HG03039 (cell line): Measurements from ENCODE around the gene ANKRD34C.

ENCODE experiments used
- ATAC-seq: cut with Tn5 transposase; IDR thresholded peaks from one replicate; pipeline ENCODE4 v1.9.1; 2021; ENCODE audit warnings: mild to moderate bottlenecking, moderate library complexity; ENCODE audit not compliant: unreplicated experiment

The ANKRD34C gene

DNA sequence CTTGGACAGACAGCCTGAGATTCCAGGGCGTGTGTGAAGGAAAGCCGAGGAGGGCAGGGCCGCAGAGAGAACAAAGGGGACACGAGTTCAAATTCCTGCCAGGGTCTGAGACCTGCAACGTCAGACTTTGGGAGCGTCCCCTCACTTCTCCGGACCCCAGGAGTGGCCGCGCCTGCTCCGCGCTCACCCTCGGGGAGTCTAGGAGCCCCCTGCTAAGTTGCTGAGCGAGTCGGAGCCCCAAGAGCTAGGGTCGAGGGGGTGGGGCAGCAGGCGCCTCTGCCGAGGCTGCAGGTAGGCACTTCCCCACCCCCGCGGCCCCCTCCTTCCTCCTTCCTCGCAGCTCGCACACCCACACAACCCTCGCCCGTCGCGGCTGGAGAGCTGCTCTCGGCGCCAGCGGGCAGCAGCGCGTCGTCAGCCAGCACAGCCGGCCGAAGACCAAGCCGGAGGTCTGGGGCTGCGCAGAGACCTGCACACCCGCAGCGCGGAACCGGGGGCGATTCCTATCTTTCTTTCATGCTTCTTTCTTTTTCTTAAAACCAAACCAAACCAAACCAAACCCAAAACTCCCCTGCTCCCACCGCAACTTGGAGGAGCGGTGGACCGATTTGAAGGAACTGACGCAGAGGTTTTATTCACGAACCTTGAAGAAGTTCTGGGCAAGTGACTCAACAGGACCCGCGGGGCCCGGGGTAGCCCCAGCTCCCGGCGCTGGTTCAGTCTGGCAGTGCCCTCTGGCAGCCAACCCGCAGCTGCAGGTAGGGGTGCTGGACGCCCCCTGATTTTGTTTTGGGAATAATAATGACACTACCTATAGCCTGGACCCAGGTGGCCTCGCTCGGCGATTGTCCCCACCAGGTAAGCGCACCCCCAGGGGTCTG lies at the start of gene ANKRD34C:
Gene ANKRD34C (plus strand): TSS at position 352 of the 881 bp plus-strand sequence. CDS start 10,563 bp downstream, outside the sequence.
- no peak for ATAC-seq

DNA sequence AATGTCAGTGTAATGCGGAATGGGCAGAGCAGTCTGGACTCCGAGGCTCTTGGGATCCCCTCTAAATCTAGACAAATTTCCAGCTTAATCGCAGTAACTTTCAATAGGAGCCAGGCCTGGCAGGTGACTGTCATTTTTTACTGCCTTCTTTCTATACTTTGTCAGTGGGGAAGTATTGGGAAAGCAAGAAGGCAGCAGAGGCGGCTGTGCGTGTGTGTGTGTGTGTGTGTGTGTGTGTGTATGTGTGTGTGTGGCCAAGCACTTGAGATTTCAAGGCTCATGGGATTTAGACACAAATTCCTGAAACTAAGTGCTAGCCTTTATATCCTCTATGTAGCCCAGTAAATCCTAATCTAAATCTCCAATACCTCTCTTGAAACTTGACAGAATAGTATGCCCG lies 49.3 kb upstream of the ANKRD34C start:
- ATAC-seq = no peak

DNA sequence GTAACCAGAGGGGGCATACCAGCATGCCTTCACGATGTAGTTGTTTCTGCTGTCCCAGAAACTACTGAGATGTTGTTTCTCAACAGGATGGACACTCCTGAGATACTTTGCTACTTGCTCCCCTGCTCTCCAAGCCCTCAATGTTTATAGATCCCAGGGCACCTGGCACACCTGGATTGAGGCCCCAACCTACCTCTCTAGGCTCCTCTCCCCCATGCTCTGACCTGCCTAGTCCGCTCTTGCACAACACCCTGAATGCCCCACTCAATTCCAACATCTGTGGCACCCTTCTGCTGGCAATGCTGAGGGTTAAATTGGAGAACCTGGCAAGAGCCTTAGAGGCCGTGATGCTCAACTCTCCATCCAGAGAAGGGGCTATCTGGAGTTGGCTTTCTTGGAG lies 42.5 kb upstream of the ANKRD34C start:
- ATAC-seq = no peak

DNA sequence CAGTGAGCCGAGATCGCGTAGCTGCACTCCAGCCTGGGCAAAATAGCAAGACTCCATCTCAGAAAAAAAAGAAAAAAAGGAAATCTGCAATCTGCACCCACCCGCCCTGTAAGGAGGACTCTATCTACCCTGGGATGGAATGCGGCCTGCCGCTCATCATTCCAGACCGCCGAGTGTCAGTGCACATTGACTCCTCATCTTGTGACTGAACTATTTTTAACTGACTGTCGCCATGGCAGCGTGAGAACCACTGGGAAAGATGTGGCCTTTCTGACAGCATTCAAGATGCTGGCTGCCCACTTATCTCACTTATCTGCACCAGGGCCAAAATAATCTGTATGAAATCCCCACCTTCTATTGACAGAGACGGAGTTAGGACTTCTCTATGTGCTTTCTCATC lies 38.8 kb upstream of the ANKRD34C start:
- ATAC-seq = no peak

DNA sequence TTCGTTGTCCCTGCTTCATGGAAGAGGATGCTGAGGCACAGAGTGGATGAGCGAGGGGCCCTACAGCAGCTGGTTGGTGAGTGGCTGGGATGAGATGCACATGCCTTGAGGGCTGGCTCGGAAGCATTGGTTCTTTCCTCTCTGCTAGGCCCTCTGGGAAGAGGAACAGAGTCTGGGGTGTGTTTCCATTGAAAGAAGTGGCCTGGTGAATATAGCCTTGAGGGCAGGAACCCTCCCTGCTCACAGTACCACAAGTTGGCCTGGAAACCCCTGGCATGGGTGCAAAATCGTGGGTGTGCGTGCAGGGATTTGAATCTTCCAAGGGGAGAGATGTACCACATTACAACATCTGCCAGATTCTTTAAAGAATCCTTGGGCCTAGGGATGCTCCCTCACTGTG lies 37.6 kb upstream of the ANKRD34C start:
- no peak for ATAC-seq

DNA sequence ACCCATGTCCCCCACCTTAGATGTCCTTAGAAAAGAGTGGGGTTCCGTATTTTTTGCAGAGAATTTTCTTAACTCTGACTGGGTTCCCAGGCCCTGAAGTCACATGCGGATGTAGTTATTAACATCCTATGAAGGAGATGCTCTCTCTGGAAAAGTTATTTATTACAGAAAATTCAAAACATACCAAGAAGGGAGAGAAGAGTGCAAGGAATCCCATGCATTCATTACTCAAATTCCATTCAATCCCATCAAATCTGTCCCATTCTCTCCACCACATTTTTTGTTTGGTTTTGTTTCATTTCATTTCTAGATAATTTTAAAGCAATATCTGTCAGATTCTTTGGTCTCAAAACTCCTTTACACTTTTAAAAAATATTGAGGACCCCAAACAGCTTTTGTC lies 34.3 kb upstream of the ANKRD34C start:
- no peak for ATAC-seq

DNA sequence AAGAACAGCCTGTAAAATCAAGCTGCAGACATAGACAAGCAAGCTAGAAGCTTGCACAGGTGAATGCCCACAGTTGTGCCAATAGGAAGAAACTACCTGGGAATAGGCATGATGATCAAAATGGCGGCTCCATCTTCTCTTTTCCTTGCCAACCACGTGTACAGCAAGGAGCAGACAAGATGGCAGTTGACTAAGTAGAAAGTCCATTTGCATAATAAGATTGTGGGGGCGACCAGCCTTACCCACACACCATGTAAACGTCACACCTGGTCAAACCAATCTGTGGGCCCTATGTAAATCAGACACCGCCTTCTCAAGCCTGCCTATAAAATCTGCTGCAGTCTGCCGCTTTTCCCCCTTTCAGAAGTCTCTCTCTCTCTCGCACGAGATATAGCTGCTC lies 25.1 kb upstream of the ANKRD34C start:
- ATAC-seq = no peak

DNA sequence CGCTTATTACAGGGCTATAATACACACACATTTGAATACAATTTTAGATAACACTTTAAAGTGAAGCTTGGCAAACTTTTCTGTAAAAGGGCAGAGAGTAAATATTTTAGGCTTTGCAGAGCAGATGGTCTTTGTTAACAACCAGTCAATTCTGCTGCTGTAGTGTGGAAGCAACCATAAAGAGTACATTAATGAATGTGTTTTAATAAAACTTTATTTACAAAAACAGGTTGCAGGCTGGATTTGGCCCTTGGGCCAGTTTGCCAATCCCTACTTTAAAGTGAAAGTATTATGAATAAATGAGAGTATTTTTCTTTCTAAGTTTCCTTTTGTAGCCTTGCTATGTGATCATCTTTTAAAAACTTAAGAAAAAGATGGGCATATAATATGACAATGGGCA lies 20.7 kb upstream of the ANKRD34C start:
- no peak for ATAC-seq

DNA sequence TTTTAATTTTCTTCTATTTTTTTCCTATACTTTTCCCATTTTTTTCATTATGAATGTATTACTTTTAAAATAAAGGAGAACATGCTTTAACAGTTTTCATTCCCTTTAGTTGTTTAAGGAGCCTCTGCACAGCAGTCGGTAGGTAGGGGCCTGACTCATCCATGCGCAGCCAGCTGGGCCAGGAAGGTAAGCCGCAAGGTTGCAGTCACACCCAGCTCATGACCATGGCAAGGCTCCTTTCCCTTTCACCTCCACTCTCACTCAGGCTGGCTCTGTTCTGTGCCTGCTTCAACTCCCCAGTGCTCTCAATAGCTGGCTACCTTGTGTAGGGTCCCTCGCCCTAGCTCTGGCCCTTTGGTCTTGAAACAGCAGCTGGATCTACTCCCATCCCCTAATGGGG lies 17.4 kb upstream of the ANKRD34C start:
- ATAC-seq = no peak

DNA sequence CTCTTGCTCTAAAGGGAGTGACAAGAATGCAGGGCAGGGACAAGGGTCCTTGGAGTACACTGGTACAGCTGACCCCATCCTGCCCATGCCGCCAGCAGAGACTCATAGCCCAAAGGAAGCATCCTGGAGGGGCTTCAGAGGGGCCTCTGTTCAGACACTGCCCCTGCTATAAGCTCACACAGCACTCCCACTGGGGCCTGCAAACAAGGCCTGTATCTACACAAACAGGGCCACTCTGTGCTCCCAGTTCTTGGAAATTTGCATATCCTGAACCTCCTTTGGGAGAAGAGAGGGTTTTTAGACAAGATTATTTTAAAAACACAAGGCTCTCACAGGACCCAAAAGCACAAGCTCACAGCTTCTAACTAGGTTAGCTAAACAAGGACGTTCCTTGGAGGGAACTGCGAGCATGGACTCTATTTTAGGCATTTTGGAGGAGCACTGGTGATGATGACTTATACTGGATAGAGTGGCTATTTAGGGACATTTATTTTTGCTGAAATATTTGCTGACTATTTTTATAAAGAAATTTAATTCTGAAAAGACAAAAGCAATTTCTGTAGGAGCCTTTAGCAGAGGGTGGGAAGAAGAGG lies 16.4 kb upstream of the ANKRD34C start:
- no peak for ATAC-seq

DNA sequence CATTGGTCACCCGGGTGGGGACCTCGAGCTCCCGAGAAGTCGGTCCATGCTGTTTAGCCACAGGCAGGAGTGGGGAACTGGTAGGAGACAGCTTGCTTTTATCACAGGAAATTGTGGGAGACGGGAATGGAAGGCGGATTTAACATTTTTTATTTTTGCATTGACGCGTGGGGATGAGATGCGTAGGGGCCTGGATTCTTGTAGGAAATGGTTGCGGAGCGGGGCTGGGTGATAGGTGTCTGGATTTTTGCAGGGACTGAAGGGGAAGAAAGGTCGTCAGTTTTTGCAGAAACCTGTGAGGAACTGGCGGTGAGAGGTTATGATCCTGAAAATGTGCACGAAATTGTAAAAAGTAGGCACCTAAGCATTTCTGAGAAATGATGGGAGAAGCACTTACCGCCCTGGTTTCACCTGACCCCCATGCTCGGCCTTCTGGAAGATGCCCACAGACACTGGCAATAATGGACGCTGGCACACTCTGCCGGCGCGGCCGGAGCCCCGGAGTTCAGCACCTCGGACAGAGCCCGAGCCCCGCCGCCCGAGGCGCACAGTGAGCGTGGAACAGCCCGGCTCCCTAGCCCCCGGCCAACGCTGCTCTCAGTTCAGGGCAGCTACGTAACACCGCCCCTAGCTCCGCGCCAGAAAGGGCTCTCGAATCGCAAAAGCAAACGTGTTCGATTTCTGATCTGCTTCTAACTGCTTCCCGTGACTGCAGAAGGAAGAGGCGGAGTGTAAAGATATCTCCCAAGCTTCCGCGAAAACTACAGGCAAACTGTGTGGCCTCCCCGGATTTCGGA lies 928 bp downstream of the ANKRD34C start:
- no peak for ATAC-seq

DNA sequence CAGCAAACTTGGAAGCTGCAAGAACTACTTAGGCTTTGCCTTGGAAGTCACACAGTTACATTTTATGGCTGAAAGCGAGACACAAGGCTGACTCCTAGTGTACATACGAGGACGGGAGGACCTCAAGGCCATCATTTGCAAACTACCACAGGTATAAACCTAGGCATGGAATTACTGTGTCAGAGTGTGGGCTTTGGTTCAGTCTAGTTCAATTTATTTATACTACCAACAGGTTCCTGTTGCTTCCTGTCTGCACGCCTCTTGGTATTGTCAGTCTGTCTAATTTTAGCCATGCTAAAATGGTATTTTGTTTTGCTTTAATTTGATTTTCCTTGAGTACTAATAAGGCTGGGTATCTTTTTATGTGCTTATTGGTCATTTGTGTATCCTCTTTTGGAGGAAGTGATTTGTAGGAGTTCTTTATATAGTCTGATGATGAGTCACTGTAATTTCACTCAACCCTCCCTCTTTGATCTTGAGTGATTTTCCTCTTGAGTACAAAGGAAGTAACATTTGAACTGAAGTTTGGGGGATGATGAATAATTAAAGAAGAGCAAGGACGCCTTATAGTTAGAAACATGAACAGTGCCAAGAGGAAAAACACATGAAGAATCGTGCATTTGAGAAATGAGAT lies 8.2 kb downstream of the ANKRD34C start:
- ATAC-seq = no peak

DNA sequence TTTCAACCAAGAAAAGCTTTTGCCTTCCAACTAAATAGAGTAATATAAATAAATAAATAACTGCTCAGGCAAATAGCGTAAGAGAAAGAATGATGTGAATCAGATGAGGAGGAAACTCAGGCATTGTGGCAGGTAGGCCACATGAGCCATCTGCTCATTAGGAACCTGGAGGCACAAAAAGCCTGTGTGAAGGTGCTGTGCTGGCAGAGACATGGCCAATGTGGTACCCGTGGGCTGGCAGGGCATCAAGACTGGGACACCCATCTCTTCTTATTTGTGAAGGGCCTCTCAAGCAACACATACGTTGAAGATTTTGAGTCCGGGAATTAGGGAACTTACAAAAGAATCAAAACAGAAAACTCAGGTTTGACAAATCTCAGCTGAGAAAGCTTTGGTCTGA lies 9.5 kb downstream of the ANKRD34C start:
- no peak for ATAC-seq

DNA sequence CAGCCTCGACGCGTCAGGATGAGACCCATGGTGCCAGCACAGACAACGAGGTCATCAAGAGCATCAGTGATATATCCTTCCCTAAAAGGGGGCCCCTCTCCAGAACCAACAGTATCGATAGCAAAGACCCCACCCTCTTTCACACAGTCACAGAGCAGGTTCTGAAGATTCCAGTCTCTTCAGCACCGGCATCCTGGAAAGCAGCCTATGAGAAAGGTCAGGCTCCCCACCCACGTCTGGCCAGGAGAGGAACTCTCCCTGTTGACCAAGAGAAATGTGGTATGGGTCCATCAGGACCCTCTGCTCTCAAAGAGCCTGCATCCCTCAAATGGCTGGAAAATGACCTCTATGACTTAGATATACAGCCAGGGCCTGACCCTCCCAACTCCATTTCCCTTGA lies 11.6 kb downstream of the ANKRD34C start:
- no peak for ATAC-seq

DNA sequence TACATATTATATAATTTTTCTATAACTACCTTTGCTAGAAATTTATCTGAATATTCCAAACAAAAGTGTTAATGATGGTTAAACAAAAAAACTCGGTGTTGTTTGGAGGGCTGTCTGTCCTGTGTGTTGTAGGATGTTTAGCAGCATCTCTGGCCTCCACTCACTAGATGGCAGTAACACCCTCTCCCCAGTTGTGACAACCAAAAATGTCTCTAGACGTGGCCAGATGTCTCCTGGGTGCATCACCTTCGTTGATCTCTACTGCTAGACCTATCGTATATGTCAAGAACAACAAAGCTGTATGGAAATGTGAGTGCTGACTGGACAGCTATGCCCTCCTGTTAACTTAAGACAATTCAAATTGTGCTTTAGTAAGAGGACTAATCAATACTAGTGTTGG lies 14.1 kb downstream of the ANKRD34C start:
- no peak for ATAC-seq

DNA sequence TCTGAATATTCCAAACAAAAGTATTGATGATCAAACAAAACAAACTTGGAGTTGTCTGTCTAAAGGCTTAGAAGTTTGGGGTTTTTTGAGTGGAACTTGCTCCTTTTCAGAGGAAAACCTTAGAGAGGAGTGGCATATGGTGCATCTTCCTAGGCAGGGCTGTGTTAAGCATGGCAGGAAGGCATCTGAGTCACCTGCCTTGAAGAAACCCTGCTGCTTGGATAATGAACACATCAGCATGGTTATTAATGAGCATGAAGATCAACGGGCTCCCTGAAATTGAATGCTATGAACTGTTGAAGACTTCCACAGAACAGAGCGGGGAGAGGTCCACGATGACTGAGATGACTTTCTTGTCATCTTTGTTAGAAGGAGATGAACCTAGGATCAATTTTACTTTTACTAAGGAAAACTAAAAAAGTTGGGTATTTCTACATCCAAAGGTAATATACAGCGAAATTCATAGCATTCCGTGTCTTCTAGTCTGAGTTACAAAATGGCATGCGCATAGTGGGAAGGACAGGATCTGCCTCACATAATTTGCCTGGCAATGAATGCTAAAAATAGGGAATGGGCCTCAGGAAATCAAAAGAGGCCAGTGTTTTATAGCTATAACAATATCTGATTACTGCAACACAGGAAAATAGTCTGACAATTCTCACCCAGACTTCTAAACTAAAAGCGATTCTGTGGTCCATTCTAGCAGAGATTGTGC lies 16.8 kb downstream of the ANKRD34C start:
- ATAC-seq = no peak

DNA sequence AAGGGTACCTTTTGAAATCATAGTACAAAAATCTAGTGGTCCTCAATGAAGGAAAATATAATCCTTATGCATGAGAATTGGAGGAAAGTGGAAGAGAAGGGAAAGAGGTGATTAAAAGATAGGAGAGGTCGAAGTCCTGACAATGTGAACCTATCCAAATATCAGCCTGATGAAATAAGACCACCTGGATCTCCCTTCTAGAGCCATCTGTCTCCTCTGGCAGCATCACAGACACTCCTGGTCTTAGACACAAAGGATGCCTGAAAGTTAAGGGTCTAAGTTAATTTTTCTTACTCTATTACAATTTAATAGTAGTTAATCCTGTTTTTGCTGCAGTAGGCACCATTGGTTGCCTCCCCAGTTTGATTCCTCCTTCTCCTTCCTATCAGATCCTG lies 17.3 kb downstream of the ANKRD34C start:
- no peak for ATAC-seq

DNA sequence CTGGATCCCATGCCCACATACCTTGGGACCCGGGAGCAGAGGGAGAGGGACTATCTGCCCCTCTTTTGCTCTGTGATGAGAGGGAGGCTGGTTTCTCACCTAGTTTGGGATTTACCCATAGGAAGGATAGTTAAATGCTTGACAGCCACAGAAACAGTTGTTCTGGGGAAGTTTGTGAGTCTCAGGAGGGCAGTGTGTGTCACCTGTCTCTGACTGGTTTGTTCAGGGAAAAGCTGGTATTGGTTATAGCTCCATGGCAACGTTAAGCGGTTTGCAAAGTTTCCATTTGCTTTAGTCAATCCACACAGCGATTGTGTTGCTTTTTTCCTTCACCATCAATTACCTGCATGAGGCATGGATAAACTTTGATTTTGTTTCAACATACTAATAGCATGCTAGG lies 24.7 kb downstream of the ANKRD34C start:
- no peak for ATAC-seq

DNA sequence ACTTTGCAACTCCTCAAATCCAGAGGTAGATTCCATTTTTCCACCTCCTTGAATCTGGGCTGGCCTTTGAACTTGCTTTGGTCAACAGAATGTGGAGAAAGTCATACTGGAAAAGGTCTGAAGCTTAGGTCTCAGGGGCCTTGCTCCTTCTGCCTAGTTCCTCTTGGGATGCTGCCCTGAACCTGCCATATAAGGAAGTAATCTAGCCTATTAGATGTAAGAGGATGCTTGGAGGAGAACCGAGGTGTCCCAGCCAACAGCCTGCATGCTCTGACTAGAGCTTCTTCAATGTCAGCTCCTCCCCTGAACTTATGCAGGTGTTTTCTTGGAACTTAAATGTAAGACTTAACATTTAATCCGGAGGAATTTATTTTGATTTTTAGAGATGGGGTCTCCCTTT lies 26.4 kb downstream of the ANKRD34C start:
- no peak for ATAC-seq

DNA sequence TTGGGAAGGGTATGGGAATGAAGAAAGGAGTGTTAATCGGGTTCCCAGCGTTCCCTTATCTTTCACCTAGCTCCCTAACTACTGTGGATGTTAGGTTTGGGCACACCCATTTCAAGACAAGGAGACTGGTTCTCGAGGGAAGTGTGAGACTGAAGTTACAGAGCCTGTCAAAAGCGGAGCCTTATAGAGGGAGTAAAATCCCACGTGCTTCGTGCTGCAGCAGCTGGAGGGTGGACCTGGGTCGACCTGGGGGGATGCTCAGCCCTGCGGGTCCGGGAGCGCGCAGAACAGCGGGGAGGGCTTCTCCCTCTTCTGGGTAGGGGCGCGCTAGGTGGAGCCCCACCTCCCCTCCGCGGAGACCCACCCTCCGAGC lies 28.1 kb downstream of the ANKRD34C start:
- ATAC-seq = no peak
